Uterus (tissue), 4 donors: ENCODE results near the gene GALNT6. TPM values are rescaled to one million over a fixed set of nuclear protein-coding genes. Genes with fewer than 3 reads are reported as not detected.

ENCODE experiments used
- DNase-seq, 2 donors: peaks; one replicate each; pipeline ENCODE4 v3.0.0-alpha.2; 2019 to 2020
- H3K27ac ChIP-seq, 2 donors: fragments of 200-600 bp; sonication (generic); 1 replicate in 1 of 2; 2 replicates in 1 of 2; pipeline ENCODE4 v1.5.1; 2016 to 2018
- H3K27me3 ChIP-seq, 2 donors: fragments of 200-600 bp; sonication (generic); one replicate each; pipeline ENCODE4 v1.5.1; 2018 to 2019; ENCODE audit warnings: control low read depth in 1 of 2
- H3K36me3 ChIP-seq, 2 donors: fragments of 200-600 bp; sonication (generic); one replicate each; pipeline ENCODE4 v1.5.1; 2019; ENCODE audit warnings: control low read depth in 1 of 2
- H3K4me1 ChIP-seq, 2 donors: fragments of 200-600 bp; sonication (generic); one replicate each; pipeline ENCODE4 v1.5.1; 2018 to 2019; ENCODE audit warnings: control low read depth in 1 of 2
- H3K4me3 ChIP-seq, 2 donors: fragments of 200-600 bp; sonication (generic); 1 replicate in 1 of 2; 2 replicates in 1 of 2; pipeline ENCODE4 v1.5.1; 2018 to 2019; ENCODE audit warnings: mild to moderate bottlenecking in 1 of 2
- H3K9me3 ChIP-seq, 2 donors: fragments of 200-600 bp; sonication (generic); one replicate each; pipeline ENCODE4 v1.5.1; 2019; ENCODE audit warnings: control low read depth in 1 of 2
- POLR2A ChIP-seq, 2 donors: fragments of 450-650 bp; IDR thresholded peaks; one replicate each; pipeline ENCODE4 v1.6.1; 2016; ENCODE audit warnings: antibody characterized with exemption in 2 of 2, mild to moderate bottlenecking in 1 of 2, moderate library complexity in 1 of 2
- intact Hi-C: fragments of 100-400 bp; cut with DNase I; formaldehyde crosslinking; loops from one replicate; pipeline ENCODE4 v1.15.1; 2023; ENCODE audit warnings: low total_unique reads
- total RNA-seq, 4 donors: library from RNA; depleted of rRNA in 3 of 4; stranded (reverse); fragments of >200 nt in 3 of 4; gene quantifications; one replicate each; pipeline versions ENCODE4 v1.1.0 to v1.2.4, GENCODE V29; 2014 to 2023
- TF ChIP-seq, protein P1 (sequence below), 4 experiments: fragments of 200-600 bp in 2 of 4; fragments of 450-650 bp in 2 of 4; sonication (generic) in 2 of 4; IDR thresholded peaks; one replicate each; pipeline ENCODE4 v1.5.1; 2016 to 2019; ENCODE audit warnings: antibody characterized with exemption in 4 of 4, mild to moderate bottlenecking in 2 of 4, moderate library complexity in 1 of 4
- donor health status: DM: yes; HTN: yes; CAD: no.

Gene GALNT6
- total RNA-seq, 4 donors from 2014 or later: under 0.01 to 1.3 (median 0.76) TPM; not detected in 1

DNA sequence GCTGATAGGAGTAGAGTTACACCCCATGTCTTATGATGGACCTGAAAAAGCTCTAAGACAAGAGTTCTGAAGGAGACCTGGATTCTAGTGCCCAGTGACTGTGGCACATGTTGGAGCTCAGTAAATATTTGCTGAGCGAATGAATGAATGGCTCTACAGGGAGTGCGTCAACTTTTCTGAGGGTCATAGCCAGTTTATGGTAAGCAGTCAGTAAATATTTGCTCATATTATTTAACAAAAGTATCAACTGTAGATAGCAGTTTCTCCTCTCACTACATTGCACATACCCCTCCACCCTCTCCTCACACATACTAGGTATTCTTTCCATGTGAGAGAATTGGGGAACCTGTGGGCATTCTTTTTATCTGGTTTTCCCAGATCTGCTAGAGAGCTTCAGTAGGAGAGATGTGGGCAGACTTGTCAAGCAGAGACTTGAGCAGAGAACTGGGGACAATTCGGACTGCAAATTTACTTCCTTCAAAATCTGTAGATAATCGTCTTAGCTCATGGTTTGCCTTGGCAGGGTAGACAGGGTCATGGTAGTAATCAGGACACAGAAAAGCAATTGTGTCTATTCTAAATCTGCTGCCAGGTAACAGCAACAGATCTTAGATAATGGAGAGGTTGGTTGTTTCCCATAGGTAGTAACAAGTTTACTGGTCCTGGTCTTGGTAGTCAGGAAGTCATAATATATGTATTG is 39.1 kb upstream of the GALNT6 start:
- Histone ChIP-seq H3K4me3 (no peak overlapping the region), H3K36me3 (no peaks in the 10 kb centered on the region), H3K27ac (no peak overlapping the region), H3K27me3 (no peaks in the 10 kb centered on the region), H3K4me1 (no peaks in the 10 kb centered on the region), H3K9me3 (no peaks in the 10 kb centered on the region)
- DNase-seq: no peak
- no peak for TF ChIP-seq POLR2A (IDR thresholded peaks at IDR 0.05)
- TF ChIP-seq, protein P1, sequence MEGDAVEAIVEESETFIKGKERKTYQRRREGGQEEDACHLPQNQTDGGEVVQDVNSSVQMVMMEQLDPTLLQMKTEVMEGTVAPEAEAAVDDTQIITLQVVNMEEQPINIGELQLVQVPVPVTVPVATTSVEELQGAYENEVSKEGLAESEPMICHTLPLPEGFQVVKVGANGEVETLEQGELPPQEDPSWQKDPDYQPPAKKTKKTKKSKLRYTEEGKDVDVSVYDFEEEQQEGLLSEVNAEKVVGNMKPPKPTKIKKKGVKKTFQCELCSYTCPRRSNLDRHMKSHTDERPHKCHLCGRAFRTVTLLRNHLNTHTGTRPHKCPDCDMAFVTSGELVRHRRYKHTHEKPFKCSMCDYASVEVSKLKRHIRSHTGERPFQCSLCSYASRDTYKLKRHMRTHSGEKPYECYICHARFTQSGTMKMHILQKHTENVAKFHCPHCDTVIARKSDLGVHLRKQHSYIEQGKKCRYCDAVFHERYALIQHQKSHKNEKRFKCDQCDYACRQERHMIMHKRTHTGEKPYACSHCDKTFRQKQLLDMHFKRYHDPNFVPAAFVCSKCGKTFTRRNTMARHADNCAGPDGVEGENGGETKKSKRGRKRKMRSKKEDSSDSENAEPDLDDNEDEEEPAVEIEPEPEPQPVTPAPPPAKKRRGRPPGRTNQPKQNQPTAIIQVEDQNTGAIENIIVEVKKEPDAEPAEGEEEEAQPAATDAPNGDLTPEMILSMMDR (IDR thresholded peaks at IDR 0.05): no peak
- intact Hi-C loops: no loop called here

DNA sequence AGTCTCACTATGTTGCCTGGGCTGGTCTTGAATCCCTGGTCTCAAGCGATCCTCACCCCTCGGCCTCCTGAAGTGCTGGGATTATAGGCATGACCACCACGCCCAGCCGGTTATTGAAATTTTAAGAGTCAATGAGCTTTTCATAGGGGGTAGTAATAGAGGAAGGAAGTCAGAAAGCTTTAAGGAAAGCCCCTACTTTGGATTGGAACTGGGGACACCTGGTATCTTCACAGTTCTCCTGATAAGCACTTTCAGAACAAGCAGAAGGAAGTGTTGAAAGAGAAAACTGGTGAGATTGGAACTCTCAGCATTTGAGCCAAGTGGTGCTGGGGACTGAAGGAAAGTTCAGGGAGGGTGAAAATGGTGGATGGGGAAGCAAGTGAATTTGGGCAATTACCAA is 38.5 kb upstream of the GALNT6 start:
- no peaks in the 10 kb centered on the region for H3K36me3 ChIP-seq
- H3K4me1 ChIP-seq: no peaks in the 10 kb centered on the region
- H3K27me3 ChIP-seq: no peaks in the 10 kb centered on the region
- no peaks in the 10 kb centered on the region for H3K9me3 ChIP-seq
- intact Hi-C loops: no loop called here
- no peak overlapping the region for H3K27ac ChIP-seq
- no peak for DNase-seq
- no peak overlapping the region for H3K4me3 ChIP-seq
- no peak for TF ChIP-seq POLR2A (IDR thresholded peaks at IDR 0.05)
- TF ChIP-seq, protein P1 (IDR thresholded peaks at IDR 0.05): no peak

DNA sequence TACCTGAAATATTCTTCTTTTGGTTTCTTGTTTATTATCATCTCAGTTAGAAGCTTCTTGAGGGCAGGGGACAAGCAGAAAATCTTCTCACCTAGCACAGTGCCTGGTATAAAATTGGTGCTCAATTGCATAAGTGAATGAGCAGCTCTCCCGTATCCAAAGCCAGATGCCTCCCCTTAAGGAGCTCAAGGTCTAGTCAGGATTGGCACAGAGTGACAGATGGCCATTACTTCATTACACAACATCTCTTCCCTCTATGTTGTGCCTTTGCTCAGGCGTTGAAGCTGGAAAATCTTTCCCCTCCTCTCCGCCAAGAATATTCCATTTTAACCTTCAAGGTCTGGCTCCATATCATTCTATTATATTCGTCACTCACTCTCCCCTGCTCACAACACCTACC is 37.0 kb upstream of the GALNT6 start:
- no peaks in the 10 kb centered on the region for H3K9me3 ChIP-seq
- intact Hi-C loops: no loop called here
- no peaks in the 10 kb centered on the region for H3K36me3 ChIP-seq
- H3K27me3 ChIP-seq: no peaks in the 10 kb centered on the region
- no peak overlapping the region for H3K4me3 ChIP-seq
- H3K27ac ChIP-seq: no peak overlapping the region
- TF ChIP-seq POLR2A (IDR thresholded peaks at IDR 0.05): no peak
- TF ChIP-seq, protein P1 (IDR thresholded peaks at IDR 0.05): no peak
- no peaks in the 10 kb centered on the region for H3K4me1 ChIP-seq
- no peak for DNase-seq

DNA sequence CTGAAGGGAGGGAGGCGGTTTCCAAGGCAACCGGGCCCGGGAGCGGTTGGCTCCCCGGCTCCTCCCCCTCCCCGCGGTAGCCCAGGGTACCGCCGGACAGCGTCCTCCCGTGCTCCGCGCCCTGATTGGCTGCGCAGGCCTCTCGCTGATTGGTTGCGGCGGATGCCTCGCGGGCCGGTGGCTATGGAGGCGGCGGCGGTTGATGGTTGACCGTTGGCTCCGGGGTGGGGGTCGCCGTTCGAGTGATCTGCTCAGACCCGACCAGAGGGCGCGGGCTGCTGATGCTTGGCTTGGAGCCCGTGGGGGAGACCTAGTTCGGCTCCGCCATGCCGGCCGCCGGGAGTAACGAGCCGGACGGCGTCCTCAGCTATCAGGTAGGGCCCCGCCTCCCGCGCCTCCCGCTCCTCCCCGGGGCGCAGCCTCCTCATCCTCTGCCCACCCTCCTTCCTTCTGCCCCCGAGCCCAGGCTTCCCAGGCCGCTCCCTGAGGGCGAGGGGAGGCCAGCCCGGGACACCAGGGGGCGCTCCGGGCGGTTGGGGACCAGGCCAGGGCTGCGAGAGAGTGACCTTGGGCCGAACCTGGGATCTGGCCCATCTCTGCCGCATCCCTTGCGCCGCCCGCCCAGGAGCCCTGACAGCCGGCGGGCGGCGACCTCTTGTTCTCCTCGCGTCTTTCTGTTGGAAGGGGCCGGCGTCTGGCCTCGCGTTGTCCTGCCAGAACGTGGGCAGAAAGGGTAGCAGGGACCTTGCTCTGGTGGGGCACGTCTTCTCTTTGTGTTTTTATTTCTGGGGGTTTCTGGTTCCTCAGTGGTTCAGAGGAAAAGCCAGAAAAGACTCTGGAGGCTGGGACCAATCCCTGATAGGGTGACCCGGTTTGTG is 33.7 kb upstream of the GALNT6 start, which contains the start of gene SLC4A8:
Gene SLC4A8 (plus strand): TSS at position 170 of the 878 bp plus-strand sequence. CDS start 157 bp downstream, at position 327.
- Histone ChIP-seq H3K36me3 (no peaks in the 10 kb centered on the region), H3K4me1 (no peaks in the 10 kb centered on the region), H3K27me3 (no peaks in the 10 kb centered on the region), H3K9me3 (no peaks in the 10 kb centered on the region), H3K4me3 (peak within 1 kb of the TSS; percentile 35 to 45), H3K27ac (no peak within 1 kb of the TSS)
- intact Hi-C loops: no loop called here
- TF ChIP-seq, protein P1 (IDR thresholded peaks at IDR 0.05): peak; percentile 22 to 45 (median 26)
- TF ChIP-seq POLR2A (IDR thresholded peaks at IDR 0.05): no peak
- peak; percentile 49 to 72 for DNase-seq
